NCI-H1417 treated with DMSO at 0.1 percent for 48 hours (cell line): ENCODE results near the gene TEX52.
"Not testable (repeated sequence)": the region's sequence is repeated elsewhere in the genome, so short reads cannot be mapped to it uniquely, and the experiment has no call there.

Experiments
- DNase-seq: peaks from one replicate; lab custom pipeline; 2025; lab: John Stamatoyannopoulos, UW

TEX52 gene

DNA sequence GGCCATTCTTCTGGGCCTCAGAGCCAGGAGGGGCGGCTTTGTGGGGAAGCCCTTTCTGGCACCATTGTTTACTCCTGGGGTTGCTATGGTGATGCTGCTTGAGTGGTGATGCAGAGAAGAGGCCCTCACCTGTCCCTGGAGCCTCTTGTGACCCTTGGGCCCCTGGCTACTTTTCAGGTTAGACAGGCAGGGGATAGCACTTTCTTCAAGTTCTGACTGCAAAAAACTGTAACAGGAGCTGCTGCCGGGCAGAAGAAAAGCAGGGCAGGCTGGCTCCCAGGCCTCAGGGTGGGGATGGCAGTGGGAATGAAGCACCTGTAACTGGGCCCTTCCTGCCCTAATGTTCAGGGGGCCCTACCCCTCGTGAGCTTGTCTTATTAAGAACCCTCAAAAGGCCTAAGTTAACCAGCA lies at the start of gene TEX52:
Gene TEX52 (minus strand): TSS at position 19 of the 411 bp plus-strand sequence. CDS start 13 bp downstream, at position 6.
- no peak for DNase-seq

DNA sequence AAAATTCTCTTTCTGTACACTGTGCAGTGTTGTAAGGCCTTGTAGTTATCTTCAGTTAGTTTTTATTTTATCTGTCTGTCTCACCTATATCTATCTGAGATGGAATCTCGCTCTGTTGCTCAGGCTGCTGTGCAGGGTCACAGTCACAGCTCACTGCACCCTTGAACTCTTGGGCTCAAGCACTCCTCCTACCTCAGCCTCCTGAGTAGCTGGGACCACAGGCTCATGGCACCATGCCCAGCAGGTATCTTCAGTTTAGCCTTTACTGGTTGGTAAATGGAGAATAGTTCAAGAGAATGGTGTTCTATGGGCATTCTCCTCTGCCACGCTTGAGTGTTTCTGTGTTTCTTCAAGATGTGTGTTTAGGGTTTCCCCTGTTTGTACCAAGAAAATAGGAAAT lies 47.4 kb upstream of the TEX52 start:
- DNase-seq, result no peak

DNA sequence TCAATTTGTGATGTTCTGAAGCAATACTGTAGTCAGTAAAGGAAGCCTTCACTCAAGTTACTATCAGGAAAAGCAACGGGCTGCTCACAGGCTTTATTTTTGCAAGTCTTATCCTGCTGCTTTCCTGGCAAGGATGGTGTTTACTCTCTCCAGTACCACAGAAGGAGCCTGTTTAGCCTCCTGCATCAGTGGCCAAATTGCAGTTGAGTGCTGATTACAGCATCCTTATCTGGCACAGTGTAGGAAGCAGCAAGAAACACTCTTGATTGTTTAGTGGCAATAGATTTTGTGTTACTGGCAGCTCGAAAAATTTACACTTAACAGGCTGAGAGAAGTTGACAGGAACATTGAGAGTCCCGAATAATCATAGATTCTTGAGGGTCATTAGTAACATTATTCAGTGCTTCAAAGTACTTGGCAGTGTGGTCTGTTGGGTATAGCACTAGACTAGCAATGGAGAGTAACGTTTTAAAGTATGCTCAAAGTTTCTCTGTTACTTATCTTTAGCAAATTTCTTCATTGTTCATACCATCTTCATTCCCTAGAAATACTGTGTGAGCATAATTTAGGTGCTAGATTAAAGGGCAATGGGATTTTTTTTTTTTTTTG lies 45.5 kb upstream of the TEX52 start:
- DNase-seq, result no peak

DNA sequence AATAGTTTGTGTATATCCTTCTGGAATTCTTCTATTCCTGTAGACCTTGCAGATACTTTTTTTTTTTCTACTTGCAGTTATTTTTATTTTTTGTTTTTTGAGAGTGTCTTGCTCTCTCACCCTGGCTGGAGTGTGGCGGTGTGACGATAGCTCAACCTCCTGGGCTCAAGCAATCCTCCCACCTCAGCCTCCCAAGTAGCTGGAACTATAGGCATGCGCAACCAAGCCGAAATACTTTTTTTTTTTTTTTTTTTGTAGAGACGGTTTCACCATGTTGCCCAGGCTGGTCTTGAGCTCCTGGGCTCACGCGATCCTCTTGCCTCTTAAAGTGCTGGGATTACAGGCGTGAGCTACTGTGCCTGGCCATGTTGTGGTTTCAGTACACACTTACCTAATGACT lies 43.8 kb upstream of the TEX52 start:
- DNase-seq, result no peak

DNA sequence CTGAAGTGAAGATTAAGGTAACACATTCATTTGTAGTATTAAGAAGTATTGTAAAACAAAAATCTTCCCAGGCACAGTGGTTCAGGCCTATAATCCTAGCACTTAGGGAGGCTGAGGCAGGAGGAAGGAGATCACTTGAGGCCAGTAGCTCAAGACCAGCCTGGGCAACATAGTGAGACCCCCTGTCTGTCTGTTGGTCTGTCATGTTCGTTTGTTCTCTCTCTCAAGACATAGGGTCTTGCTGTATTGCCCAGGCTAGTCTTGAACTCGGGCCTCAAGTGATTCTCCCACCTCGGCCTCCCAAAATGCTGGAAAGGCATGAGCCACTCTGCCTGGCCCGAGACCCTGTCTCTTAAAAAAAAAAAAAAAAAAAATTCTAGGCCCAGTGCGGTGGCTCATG lies 40.6 kb upstream of the TEX52 start:
- DNase-seq, result no peak

DNA sequence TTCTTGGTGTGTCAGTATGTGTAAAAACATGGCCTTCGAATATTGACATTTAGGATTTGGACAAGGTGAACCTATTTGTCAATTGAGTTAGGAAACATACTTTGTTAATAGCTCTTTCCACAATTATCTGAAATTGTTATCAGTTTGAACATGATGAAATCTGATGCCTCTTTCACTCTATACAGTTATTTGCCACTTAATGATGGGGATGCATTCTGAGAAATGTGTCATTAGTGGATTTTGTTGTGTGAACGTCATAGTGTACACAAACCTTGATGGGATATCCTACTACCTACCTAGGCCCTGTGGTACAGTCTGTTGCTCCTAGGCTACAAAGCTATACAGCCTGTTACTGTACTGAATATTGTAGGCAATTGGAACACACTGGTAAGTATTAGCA lies 38.7 kb upstream of the TEX52 start:
- no peak for DNase-seq

DNA sequence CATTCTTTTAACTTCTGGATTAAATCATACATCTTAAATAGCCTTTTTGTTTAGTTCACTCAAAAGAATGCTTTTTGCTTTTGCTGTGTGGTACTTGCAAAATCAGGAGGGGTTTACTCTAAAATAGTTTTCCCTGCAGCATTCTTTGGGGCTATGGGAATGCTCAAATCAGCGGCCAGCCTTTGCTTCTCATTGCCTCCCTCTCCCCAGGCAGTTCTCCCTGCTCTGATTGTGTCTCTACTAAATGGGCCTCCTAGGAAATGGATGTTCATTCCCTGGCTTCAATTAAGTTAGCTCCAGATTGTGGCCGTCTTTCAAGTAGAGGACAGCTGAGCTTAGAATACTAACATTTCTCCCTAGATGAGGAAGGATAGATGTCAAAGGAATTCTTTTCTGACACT lies 38.2 kb upstream of the TEX52 start:
- DNase-seq, result no peak

DNA sequence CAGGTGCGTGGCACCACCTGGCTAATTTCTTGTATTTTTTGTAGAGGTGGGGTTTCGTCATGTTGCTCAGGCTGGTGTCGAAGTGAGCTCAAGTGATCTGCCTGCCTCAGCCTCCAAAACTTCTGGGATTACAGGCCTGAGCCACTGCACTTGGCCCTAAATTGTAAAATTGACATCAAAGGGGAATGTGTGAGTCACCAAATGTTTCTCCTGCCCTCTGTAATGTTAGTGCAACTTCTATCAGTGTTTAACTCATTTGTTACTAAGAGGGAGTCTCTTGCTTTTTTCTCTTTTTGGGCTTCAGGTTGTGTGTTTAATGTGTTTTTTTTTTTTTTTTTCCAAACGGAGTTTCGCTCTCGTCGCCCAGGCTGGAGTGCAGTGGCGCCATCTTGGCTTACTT lies 36.2 kb upstream of the TEX52 start:
- no peak for DNase-seq

DNA sequence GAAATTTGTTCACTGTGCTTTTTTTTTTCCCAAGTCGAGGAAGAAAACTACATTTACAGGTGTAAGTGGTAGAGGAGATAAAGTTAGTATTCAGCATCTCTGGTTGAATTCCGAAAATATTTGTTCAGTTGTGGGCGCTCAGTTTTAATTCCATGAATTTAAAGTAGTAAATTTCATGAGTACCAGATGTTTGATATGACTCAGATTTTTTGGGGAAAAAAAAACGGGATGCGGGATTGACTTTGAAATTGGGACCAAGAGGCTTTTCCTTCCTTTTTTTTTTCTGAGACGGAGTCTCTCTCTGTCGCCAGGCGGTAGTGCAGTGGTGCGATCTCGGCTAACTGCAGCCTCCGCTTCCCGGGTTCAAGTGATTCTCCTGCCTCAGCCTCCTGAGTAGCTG lies 35.4 kb upstream of the TEX52 start:
- no peak for DNase-seq

DNA sequence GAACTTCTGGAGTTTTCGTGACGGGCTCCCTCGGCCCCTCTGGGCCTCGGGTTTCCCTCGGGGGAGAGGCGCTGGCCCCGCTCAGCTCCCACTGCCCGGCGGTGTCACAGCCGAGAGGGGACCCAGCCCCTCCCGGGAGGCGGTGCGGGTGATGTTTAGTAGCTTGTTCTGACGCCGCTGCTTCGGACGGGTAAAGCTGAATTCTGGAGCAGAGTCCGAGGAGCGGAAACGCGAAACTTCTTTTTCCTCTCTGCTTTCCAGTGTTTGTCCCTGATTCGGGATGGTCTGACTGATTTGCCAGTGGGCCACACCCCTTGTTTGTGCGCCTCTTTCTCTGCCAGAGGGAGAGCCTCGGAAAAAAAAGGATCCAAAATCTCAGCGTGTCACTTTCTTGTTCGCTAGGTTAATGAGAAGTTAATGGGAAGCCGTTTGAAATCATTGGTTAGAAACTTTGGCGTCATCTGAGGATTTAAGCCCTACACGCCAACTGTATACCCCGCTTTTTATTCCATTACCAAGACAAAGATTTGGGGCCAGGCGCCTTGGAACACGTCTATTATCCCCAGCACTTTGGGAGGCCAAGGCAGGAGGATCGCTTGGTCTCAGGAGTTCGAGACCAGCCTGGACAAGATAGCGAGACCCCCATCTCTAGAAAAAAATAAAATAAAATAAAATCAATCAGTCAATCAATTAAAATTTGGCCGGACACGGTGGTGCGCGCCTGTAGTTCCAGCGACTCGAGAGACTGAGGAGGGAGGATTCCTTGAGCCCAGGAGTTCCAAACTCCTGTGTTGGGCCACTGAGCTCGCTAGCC lies 34.6 kb upstream of the TEX52 start:
- no peak for DNase-seq

DNA sequence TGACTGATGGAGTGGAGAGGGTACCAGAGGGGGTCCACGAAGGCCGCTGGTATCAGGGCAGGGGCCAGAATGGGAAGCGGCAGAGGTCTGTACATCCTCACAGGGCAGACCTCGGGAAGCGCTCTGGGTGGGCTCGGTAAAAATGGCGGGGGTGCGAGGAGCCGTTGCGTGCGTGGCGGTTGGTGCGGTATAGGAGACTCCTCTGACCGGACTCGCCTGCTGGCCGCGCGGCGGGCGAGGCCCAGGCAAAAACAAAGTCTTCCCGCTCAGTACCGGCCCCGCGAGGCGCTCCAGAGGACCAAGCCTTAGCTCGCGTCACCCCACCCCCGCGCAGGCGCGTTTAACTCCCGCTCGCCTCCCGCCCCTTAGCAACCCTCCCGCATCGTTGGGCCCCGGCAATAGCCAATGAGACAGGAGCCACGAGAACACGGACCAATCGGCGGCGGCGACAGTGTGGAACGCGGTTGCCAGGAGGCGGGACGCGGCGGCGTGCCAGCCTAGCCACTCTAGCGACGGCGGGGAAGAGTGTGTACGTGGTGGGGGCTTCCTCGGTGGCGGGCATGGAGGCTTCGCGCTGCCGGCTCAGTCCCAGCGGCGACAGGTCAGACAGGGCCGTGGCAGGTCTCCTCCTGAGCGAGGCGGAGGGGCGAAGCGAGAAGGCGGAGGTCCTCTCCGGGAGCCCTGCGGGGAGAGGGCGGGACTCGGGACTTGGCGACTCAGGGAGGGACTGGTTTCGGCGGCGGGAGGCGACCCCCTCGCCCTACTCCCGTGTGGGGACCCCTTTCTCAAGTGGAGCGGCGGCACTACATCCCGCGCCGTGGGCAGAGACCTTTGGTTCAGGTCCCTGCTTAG lies 33.8 kb upstream of the TEX52 start, which contains the start of gene TULP3:
Gene TULP3 (plus strand): TSS at position 504 of the 852 bp plus-strand sequence. CDS start 57 bp downstream, at position 561.
- peak; percentile 96 for DNase-seq

DNA sequence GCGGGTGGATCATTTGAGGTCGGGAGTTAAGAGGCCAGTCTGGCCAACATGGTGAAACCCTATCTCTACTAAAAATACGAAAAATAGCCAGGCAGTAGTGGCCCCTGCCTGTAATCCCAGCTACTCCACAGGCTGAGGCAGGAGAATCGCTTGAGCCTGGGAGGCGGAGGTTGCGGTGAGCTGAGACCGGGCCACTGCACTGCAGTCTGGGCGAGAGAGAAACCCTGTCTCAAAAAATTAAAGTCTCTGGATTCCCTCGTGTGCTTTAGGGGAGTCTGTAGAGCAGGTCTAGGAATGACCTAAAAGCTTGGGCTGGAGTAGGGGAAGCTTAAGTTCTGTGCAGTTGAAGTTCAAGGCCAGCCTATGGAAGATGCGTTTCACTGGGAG lies 33.2 kb upstream of the TEX52 start:
- no peak for DNase-seq

DNA sequence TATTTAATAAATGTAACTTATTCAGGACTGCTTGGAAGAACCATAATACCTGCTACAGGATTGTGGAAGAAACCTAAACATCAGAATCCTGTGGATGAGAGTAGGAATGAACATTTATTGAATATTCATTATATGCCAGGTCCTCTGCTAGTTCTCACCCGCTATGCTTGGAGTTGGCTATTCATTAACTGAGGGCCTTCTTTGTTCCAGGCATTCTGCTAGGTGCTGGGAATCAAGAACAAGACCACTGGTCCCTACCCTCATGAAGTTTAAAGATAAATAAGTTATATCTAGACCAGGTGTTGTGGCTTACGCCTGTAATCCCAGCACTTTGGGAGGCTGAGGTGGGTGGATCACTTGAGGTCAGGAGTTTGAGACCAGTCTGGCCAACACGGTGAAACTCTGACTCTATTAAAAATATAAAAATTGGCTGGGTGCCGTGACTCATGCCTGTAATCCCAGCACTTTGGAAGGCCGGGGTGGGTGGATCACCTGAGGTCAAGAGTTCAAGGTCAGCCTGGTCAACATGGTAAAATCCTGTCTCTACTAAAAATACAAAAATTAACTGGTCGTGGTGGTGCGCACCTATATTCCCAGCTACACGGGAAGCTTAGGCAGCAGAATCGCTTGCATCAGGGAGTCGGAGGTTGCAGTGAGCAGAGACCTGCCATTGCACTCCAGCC lies 30.1 kb upstream of the TEX52 start:
- no peak for DNase-seq

DNA sequence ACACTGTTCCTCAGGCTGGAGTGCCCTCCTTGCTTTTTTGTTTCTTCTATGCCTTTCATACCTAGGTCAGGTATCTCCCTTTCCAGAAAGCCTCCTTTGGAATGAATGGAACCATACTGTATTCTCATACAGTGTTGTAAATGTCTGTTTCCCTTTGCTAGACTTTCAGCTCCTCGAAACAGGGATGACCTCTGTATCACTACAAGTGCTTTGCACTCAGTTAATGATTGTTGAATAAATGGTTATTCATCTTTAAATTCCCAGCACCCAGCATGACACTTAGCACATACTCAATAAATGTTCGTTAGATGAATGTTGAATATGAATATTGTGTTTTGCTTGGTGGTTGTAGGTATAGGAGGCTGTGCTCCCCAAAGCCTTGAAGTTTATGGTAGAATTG lies 28.0 kb upstream of the TEX52 start:
- no peak for DNase-seq

DNA sequence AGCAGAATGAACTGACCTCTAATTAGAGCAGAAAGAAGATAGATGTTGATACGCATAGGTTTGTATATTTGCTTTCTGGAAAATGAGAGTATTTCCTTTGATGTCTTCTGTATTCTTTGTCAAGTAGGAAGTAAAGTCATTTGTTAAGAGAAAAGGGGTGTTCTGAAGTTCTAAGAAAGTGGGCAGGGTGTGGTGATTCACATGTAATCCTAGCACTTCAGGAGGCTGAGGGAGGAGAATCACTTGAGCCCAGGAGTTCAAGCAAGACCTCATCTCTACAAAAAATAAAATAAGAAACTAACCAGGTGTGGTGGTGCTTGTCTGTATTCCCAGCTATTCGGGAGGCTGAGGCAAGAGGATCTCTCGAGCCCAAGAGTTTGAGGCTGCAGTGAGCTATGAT lies 23.0 kb upstream of the TEX52 start:
- no peak for DNase-seq

DNA sequence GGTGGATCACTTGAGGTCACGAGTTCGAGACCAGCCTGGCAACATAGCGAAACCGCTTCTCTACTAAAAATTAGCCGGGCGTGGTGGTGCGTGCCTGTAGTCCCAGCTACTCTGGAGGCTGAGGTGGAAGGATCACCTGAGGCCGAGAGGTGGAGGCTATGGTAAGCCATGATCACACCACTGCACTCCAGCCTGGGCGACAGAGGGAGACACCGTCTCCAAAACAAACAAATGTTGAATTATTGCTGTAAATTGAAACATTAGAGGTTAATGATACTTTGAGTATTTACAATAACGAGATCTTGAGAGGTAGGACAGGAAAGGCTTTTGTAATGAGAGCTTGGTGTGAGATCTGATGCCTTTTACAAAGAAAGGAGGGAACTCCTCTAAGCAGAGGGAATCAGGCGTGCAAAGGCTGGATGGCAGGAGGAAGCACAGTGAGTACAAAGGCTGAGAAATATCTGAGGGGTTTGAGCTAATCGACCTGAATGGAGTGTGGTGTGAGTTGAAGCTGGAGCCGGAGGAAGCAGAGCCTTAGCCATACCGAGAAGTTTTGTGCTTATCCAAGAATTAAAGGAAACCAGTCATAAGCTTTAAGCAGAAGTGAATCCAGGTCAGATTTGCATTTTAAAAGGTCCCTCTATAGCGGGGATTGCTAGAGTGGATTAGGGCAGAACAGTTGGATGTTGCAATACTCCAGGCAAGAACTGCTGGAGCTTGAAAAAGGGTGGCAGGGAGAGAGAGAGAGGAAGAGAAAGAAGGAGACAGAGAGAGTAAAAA lies 21.3 kb upstream of the TEX52 start:
- DNase-seq, result peak; percentile 37

DNA sequence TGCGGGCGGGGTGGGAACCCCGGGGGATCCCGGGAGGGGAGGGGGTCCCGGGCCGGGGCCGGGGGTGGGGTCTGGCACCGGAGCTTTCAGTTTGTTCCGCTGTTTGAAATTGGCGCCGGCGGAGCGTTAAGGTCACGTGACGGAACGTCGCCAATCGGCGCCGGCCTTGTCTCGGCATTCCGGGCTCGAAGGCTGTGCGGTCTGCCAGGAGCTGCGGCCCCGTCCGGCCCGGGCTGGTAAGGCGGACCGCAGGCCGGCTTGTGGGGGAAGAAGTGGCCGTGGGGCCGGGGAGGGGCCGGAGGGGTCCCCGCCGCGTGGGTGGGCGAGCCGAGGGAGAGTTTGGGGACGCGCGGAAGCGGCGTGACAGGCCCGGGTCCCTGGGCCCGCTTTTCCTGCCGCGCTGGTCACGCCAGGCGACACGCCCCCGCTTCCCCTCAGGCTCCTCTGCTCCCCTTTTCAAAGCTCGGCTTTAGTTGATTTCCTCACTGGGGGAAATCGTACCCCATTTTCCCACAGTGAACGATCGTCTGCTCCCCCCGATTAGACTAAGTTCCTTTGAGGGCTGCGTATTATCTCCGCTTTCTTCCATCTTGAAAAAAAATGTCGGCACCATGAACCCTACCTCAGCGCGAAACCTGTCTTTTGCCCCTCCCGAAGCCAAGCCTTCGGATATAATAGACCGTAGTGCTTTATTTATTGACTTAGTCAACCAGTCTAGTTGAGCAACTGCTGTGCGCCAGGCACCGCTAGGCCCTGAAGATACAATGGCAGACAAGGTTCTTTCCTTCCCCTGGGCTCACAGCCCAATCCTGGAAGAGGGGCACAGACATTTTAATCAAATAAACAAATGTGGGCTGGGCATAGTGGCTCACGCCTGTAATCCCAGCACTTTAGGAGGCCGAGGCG lies 20.5 kb upstream of the TEX52 start, which contains the start of the genes FOXM1 and RHNO1:
Gene FOXM1 (minus strand): TSS at position 128 of the 906 bp plus-strand sequence. CDS start 2,696 bp downstream, outside the sequence.
Gene RHNO1 (plus strand): TSS at position 177 of the 906 bp plus-strand sequence. CDS start 8,144 bp downstream, outside the sequence.
- DNase-seq, result peak; percentile 46

DNA sequence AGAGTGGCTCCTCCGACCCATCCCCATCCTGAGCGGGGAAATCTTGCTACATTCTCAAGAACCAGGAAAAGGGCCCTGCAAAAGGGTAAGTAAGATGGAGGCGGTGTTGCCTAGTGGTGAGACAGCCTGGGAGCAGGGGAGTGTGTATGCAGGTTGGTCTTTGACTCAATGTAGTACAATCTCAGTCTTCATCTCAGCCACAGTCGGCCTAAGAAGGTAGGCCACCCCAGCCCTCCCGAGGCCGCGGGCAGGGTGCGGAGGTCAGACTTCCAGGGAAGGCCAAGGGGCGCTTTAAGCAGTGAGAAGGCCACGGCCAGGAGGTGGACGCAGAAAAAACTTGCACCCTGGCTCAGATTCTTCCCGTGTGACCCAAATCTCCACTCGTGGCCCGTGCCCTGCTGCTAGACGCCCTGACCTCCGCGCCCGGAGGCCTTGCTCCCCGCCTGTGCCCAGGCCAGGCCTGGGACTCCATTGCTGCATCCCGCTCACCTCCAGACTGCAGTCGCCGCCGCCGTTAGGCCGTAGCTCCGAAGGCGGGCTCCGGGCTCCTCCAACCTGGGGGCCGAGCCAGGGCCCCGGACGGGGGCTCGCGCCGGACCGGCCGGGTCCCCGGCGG lies 19.7 kb upstream of the TEX52 start:
- no peak for DNase-seq

DNA sequence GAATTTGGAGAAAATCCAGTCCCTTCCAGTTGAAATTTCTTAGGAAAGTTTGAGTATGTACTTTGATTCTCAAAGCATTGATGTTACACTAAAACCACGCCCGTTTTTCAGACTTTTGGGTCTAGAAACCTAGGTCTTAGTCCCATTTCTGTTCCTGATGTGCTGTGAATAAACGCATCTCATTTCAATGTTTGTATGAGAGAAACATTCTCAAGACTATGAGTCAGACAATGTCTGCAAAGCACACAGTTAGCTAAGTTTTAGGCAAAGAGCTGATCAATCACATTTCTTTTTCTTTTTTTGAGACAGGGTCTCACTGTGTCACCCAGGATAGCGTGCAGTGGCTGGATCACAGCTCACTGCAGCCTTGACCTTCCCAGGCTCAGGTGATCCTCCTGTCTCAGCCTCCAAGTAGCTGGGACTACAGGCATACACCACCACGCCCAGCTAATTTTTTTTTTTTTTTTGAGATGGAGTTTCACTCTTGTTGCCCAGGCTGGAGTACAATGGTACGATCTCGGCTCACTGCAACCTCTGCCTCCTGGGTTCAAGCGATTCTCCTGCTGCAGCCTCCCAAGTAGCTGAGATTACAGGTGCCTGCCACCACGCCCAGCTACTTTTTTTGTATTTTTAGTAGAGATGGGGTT lies 12.3 kb upstream of the TEX52 start:
- not testable (repeated sequence) for DNase-seq
